Dermis blood vessel endothelial cell (primary cell): Measurements from ENCODE around the gene KAZN. TPM values are rescaled to one million over a fixed set of nuclear protein-coding genes. Genes with fewer than 3 reads are reported as not detected.

Source experiments
- DNase-seq: peaks from one replicate; pipeline ENCODE4 v3.0.0; 2010
- total RNA-seq: library from RNA; depleted of rRNA; stranded (reverse); fragments of >200 nt; gene quantifications from 2 replicates; pipeline ENCODE4 v1.2.3, GENCODE V29; 2014

KAZN gene
- total RNA-seq, 1 donor from 2014 or later = 1.9 TPM

DNA sequence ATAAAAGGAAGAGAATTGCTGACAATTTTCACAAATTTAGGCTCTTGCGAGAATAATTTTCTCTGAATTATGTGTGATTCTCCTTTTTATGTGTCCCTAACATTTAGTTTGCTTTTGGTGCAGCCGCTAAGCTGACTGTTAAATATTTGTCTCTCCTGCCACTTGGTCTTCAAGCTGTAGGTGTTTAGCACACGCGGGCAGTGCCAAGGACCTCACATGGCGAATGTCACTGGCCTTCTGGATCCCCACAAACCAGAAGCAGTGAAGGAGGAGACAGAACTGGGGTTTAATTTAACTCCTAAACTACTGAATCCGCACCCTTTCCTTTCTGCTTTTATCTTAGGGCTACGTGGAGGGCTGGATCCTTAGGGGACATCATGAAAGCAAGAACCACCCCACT is 120.0 kb downstream of the KAZN start:
- DNase-seq = no peak

DNA sequence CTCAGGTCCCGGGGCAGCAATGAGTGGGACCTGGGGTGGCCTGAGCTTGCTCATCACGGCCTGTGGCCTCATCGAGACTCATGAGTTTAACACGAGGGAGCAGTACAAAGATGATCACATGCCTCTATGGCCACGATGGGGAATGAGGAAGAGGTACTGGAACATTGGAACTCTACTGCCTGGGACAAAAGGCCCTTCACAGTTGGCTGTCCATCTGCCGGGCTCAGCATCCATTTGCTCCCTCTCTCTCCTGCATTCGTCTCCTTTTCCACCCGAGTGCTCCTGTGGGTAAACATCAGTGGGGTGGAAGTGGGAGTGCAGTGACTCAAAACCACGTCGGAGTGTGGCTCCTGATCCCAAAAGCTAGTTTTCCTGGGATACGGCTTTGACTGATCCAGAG is 124.9 kb downstream of the KAZN start:
- no peak for DNase-seq

DNA sequence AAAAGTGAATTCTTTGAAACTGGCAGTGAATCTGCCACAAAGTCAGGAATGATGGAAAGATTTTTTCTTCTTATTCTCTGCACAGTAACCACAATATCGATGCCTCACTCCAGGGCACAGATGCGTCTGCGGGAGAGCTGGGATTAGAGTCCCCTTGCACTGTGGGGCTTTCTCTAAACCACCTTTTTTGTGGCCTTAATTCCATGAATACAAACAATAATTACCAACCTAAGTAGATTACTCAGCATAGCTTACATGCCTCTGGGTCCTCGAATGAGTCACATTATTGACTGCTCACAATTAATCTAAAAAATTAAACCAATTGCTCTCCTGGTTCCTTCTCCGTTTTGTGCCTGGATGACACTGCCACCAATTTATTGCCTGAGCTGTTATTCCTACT is 125.8 kb downstream of the KAZN start:
- DNase-seq = no peak

DNA sequence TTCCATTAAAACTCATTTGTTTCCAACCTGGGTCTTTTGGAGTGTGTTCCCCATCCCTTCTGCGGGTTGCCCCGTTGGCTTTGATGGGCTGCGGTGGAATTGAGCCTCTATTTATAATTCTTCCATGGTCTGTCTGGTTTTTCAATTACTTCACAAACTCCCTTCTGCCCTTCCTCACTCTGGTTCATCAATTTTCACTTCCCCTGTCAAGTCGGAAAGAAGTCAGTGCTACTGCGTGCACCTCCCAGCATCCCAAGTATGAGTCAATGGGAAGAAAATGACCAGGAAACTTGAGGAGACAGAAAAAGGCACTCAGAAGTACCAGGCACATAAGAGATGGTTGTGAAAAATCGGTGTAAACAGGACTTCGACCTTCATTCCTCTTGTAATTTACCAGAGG is 126.2 kb downstream of the KAZN start:
- DNase-seq = no peak

DNA sequence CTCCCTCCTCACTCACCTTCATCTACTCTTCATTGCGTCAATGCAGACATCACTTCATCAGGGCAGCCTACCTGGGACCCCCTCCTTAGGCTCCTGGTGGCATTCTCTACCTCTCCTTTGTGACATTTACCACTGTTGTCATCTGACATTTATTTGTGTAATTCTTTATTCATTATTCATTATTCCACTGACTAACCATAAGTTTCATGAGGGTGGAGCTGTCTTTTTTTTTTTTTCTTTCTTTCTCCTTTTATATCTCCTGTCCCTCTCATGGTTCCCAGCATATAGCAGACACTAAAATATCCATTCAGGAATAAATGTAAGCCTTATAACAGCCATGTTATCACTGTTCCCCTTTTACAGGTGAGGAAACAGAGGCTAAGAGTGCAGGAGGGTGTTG is 126.8 kb downstream of the KAZN start:
- DNase-seq = no peak

DNA sequence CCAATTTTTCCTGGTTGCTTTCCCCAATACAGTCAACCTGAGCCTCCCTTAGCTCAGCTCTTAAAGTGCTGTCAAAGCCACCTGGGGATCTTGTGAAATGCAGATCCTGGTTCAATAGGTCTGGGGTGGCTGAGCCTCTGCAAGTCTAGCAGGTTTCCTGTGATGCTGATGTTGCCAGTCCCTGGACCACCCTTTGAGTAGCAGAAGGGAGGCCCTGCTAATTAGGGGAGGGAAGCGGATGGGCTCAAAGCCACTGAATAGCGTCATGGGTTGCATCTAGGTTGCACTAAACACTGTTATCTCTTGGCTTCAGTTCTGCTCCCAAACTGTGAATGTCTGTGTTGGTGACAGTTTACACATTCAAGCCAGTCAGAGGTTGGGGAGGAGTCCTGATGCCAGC is 127.2 kb downstream of the KAZN start:
- DNase-seq = no peak

DNA sequence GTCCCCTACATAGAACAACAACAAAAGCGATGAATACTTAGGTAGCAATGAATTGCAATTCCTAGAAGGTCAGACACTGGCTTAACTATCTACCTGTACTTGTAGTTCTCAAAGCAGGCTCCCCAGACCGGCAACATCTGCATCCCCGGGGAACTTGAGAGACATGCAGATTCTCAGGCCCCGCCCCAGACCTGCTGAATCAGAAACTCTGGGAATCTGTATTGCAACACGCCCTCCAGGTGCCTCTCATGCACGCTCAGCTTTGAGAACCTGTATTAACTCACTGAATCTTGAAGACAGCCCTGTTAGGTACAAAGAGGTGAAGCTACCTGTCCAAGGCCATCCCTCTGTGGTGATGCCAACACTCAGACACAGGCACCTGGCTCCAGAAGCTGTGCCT is 128.1 kb downstream of the KAZN start:
- no peak for DNase-seq

DNA sequence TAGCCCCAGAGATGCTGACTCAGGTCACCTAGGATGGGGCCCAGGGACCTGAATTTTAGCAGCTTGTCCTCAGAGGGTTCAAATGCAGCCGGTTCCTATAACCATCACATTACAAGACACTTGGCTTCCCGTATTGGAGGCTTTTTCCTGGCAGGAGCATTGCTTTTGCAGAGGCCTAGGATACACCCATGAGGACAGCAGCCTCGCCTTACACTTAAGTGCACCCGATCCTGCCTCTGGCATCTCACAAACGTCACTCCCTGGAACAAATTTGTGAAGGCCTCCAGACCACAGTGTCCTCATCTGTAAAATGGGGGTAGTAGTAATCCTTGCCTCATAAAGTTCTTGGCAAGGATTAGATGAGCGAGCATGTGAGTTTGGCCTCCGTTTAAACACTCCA is 130.0 kb downstream of the KAZN start:
- DNase-seq = no peak

DNA sequence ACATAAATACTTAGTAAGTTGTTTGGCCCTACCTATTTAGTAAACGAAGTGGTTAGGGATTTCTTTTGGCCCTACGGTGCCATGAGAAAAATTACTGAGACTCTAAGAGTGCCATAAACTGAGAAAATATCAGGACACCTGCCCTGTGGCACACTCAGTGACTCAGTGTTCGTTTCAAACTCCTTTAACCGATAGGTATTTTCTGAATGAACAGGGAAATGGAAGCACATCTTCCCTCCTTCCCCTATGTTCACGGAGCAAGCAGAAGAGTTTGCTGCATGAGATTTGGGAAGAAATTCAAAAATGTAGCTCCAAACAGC is 134.2 kb downstream of the KAZN start:
- no peak for DNase-seq

DNA sequence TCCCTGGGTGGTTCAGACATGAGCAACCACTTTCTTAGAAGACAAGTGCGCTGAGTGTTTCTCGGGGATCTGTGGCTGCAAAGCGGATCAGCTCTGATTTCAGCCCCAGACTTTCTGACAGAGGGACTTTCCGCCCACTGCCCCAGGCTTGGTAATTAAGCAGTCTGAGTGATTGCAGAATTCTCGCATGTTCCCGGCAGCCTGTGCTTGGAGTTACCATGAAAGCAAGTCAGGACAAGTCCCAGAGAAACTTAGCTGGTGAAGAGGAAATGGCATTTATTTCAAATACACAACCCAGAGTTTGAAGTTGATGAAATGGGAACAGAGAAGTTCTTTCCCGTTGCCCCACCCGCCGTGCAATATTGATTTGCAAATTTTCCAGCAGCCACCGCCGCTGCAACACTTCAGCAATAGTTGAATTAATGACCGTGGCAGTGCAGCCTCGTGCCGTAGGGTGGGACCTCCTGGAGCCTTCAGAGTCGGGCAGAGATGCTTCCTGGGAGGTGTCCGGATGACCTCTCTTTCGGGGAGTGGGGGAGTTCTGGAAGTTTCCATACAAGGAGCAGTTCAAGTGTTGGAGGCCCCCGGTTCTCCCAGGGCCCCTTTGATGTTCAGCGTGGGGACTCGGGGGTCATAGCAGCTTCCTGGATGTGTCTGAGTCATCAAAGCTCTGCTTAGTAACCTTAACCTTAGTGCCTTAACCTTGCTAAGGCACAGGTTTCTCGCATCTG is 134.7 kb downstream of the KAZN start:
- no peak for DNase-seq

DNA sequence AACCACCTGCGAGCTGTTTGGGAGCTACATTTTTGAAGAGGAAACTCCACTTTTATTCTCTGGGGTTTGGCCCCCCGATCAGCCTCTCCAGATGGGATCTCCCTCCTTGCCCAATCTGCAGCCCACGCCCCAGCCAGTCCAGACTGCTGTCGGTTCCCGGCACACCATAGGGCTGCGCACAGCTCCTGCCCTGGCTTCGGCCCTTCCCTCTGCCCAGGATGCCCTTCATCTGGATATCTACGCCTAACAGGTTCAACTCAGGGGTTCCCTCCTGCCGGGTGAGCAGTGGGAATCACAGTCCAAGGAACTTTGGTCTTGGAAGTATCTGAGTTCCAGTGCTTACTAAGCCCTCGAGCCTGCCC is 135.3 kb downstream of the KAZN start:
- no peak for DNase-seq

DNA sequence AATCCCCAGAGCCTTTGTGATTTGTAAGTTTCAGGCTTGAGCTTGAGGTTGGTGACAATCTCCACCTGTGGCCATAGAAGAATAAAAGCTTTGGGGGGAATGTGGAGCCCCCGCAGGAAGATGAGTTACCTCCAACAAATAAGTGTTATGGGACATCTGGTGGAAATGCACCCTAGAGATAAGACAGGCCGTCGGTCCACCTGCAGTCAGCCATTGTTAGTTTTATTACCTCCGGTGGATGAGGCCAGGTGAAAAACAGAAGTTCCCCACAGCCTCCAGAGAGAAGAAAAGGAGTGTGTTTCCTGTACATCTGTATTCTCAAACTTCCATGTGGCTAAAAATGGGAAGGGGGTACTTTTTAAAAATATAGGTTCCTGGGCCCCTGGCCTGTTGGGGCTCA is 137.4 kb downstream of the KAZN start:
- no peak for DNase-seq

DNA sequence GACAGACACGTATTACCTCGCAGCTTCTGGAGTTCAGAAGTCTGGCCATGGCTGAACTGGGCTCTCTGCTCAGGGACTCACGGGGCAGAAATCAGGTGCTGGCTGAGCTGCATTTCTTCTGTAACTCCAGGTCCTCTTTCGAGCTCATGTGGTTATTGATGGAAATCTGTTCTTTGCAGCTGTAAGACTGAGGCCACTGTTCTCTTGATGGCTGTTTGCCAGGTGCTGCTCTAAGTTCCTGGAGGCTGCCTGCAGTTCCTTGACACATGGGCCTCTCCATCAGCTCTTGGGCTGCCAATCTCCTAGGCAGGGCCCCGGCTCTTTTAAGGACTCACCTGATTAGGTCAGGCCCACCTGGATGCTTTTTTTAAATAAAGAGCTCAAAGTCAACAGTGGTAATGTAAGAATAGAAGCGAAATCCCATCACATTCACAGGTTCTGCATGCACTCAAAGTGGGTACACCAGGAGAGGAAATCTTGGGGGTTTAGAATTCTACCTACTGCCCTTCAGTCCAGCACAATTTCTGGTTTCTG is 139.1 kb downstream of the KAZN start:
- no peak for DNase-seq

DNA sequence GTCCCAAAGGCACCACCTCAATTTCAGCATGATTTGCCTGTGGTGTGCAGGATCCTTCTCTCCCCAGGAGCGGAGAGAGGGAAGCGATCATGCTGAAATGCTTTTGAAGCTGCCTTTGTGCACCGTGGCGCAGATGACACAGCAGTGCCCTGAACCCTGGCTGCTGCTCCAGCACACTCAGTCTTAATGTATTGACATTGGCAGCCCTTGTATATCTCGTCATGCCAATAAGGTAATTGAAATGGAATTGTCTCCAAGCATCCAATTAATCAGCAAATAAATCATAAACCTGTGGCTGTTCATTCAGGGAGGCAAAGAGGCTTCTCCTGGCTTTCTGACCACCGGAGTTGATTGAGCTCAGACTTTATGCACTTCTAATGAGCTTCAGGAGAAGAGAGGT is 139.8 kb downstream of the KAZN start:
- DNase-seq = no peak

DNA sequence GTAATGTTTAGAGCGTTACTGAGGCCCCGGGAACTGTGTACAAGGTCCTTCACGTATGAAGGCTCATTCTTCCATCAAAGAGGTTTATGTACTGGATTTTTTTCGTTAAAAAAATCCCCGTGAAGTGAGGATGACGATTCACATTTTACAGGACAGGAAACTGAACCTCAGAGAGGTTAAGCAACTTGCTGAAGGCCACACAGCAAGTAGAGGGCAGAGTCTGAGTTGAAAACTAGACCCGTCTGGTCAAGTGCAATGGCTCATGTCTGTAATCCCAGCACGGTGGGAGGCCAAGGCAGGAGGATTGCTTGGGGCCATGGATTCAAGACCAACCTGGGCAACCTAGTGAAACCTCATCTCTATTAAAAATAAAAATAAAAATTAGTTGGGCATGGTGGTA is 140.2 kb downstream of the KAZN start:
- no peak for DNase-seq

DNA sequence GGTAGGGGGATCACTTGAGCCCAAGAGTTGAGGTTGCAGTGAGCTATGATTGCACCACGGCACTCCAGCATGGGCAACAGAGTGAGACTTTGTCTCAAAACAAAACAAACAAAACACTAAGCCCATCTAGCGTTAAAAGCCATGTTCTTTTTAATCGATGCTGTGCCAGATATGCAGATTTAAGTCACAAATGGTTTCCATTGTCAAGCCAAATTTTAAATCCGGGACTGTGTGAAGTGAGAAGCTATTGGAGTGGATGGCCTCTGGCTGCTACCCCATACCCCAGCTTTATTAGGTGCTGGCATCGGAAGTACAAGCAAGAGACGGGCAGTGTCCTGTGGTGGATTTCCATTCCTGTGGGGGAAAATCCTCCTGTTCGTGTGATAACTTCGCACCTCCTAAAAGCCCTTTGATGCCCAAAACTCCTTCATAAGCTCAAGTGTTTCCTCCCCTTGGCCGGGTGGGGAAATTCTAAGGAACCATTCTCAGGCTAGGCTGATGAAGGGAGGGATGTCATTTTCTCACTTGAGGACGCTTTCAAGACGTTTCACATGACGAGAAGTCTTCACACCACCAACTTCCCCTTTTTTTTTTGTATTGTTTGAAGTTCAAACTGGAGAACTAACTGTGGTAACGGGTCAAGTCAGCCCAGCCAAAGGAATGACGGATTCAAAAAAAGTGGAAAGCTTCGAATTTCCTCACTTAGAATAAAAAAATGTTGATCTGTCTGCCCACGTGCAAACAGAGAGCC is 140.8 kb downstream of the KAZN start:
- DNase-seq = no peak

DNA sequence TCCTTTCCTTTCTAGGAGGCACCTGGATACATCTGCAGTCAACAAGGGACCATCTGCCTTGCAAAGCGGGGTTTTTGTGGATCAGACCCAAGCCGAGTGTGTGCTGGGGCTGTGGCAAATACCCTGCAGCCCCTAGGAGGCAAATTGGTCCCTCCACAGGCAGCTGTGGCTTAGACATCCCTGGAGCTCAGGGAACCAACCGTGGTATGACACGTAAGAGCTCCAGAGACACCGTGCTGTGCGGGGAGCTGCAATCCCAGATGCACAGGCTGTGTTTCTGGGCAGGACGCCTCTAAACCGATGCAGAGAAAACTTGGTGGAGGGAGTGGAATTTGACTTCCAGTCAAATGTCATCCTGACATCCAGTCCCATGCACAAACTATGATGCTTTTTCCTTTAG is 141.5 kb downstream of the KAZN start:
- no peak for DNase-seq

DNA sequence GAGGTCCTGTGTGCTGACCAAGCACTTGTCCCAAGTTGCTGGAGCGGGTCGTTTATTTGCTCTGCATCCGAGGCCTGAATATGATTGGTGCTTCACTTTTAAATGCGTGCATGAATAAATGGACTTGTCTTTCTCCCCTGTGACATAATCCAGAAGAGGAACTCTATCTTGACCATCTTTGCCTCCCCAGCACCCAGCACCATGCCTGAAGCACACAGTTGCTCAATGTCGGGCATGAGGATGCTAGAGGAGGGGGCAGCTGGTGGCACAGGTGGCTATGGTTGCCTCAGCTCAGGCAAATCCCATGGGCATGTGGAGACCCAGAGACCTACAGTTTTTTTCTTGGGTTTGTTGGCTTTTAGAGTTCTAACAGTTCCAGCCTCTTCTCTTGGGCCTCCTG is 142.6 kb downstream of the KAZN start:
- DNase-seq = no peak

DNA sequence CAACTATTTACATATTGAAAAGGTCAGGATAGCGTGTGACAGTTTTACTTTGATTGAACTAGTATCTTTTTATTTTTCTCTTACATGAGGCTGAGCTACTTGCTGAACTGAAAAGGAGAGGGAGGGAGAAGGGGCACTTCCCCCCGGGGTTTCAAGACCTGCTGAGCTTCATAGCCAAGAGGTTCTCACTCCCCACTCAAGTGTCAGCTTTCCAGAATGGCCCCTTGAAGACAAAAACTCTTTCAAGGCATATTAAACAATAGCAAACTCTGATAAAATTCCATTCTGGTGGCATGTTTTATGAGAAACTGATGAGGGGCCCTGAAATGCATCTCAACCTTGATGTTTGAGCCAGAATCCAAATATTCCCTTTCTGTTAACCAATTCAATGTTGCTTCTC is 143.0 kb downstream of the KAZN start:
- DNase-seq = no peak

DNA sequence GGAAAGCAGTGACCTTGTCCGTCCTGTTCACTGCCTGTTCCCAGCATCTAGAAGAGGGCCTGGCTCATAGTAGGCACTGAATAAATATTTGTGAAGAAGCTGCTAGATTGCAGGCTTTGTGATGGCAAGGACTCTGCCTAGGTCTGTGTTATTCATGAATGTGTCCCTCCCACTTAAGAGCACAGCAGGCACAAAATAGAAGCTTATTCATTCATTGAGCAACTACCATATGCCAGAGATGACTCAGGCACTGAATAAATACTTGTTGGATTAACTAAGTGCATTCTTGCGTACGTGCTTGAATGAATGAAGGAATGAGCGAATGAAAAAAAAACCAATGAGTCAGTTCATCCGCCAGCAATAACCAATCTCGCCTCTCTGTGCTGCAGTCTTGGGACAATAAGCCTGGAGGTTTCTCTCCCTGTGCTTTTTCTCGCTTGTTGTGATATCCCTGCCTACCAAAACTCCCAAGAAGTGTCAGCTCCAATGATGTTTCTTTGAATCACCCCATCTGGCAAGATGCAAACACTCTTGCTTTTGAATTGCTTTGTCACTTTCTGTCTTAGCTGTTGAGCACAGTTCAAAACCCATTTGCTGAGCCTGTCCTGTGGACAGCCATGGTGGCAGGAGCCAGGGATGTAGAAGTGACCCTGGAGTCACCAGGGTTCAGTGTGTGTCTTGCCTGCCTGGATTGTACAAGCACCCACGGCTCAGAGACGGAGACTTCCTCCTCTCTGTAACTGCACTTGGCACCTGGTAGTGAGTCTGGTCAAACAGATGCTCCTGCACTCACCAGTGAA is 143.9 kb downstream of the KAZN start:
- DNase-seq = no peak

DNA sequence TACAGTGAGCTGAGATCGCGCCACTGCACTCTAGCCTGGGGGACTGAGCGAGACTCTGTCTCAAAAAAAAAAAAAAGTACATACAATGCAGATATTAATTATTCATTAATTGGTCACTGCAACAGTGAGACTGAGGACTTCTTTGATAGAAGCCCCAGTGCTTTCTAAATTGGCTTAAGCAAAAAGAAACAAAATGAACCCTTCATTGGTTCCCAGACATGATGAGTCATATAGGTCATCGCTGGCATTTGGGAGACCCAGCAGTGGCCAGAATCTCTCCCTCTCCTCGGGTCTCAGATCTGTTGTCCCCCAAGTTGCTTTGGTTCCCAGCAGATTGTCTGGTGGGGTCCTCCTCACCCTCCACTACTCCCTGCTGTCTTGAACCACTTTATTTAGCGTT is 144.9 kb downstream of the KAZN start:
- no peak for DNase-seq

DNA sequence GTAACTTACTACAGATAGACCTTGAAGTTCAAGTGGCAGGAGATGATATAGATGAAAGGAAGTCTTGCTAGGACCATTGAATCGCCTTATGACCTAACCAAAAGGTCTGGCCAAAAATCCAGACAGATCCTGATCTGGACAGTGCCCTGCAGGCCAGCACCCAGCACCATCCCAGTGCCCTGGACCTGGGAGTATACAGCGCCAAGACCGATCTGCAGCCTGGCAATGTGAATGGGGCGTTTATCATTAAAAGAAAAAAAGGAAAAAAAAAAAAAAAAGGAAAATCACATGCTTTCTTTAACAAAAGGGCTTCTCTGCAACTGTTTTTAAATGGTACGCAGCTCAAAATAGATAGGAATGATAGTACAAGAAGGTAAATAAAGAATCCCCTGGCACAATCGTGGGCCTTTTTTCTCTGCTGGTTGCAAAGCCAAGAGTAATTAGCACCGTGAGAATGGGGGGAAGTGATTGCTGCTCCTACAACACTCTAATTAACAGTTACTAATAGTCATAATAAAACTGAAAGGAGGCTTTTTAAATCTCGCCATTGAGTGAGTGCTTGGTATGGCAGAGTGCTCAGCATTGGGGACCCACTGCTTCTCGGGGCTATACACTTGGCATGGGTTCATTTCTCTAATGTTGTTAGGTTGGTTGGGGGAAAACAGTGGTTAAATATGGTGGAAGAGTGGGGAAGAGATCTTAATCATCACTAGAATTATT is 146.7 kb downstream of the KAZN start:
- no peak for DNase-seq

DNA sequence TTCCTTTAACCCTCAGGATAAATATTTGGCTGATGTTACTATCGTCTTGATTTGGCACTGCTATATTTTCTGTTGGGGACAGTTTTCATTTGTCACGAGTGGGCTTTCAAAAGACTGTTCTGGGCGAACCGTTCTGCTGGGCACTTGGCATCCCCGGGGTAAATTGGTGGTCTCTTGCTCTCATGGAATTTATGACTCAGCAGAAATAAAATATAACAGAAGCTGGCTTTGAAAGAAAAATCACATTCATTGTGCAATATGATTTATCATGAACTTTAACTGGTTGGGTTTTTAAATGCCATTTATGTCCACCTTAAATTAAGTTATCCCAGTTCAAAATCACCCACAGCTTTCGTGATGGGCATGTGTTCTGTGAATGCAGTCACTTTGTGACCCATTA is 147.3 kb downstream of the KAZN start:
- DNase-seq = no peak
